Fibroblast of skin of left quadriceps (primary cell): ENCODE data around the gene ZDHHC18.
"Not testable (repeated sequence)": the region's sequence is repeated elsewhere in the genome, so short reads cannot be mapped to it uniquely, and the experiment has no call there.

Experiments used
- DNase-seq, 2 experiments: peaks; one replicate each; pipeline ENCODE4 v3.0.0-alpha.2; 2013; ENCODE audit warnings: low read depth in 2 of 2

Gene ZDHHC18

GRCh38 chr1:26791626-26792025 is 34.9 kb upstream of the ZDHHC18 start:
- DNase-seq, result no peak

- no peak for DNase-seq
These were observed 33.6 kb upstream of the ZDHHC18 start for GRCh38 chr1:26792924-26793323.

- no peak for DNase-seq
These were observed 32.1 kb upstream of the ZDHHC18 start for GRCh38 chr1:26794391-26794790.

- no peak for DNase-seq
These were observed 28.9 kb upstream of the ZDHHC18 start for GRCh38 chr1:26797627-26798026.

- DNase-seq, result peak in 1 of 2 experiments; percentile 44
These were observed 26.9 kb upstream of the ZDHHC18 start for GRCh38 chr1:26799479-26800142.

- not testable (repeated sequence) for DNase-seq
These were observed 22.6 kb upstream of the ZDHHC18 start for GRCh38 chr1:26803932-26804331.

GRCh38 chr1:26810105-26810504 is 16.4 kb upstream of the ZDHHC18 start:
- DNase-seq, result not testable (repeated sequence)

GRCh38 chr1:26811057-26811456 is 15.4 kb upstream of the ZDHHC18 start:
- no peak for DNase-seq

- DNase-seq, result no peak
These were observed 14.8 kb upstream of the ZDHHC18 start for GRCh38 chr1:26811708-26812107.

- DNase-seq, result no peak
These were observed 12.1 kb upstream of the ZDHHC18 start for GRCh38 chr1:26814377-26814776.

- DNase-seq, result no peak
These were observed 11.6 kb upstream of the ZDHHC18 start for GRCh38 chr1:26814893-26815292.

GRCh38 chr1:26820784-26821269 is 5.7 kb upstream of the ZDHHC18 start:
- DNase-seq, result no peak

- no peak for DNase-seq
These were observed 3.6 kb upstream of the ZDHHC18 start for GRCh38 chr1:26822737-26823395.

GRCh38 chr1:26824731-26825130 is 1.8 kb upstream of the ZDHHC18 start:
- DNase-seq, result no peak

- DNase-seq, result no peak
These were observed 667 bp downstream of the ZDHHC18 start for GRCh38 chr1:26827106-26827604.

GRCh38 chr1:26827663-26828062 is 1.2 kb downstream of the ZDHHC18 start:
- DNase-seq, result no peak

- DNase-seq, result no peak
These were observed 2.0 kb downstream of the ZDHHC18 start for GRCh38 chr1:26828411-26828991.

GRCh38 chr1:26829184-26829911 is 2.9 kb downstream of the ZDHHC18 start:
- no peak for DNase-seq

- DNase-seq, result no peak
These were observed 4.6 kb downstream of the ZDHHC18 start for GRCh38 chr1:26831059-26831458.

GRCh38 chr1:26831546-26832248 is 5.2 kb downstream of the ZDHHC18 start:
- no peak for DNase-seq

- no peak for DNase-seq
These were observed 5.9 kb downstream of the ZDHHC18 start for GRCh38 chr1:26832249-26832960.
